Measurements from ENCODE around the gene RFC1. TPM values are rescaled to one million over a fixed set of nuclear protein-coding genes. Genes with fewer than 3 reads are reported as not detected.
"Not testable (repeated sequence)": the region's sequence is repeated elsewhere in the genome, so short reads cannot be mapped to it uniquely, and the experiment has no call there.

Gene RFC1
- total RNA-seq, 1 experiment from 2014 or later = 56.8 TPM

GRCh38 chr4:39406763-39407583 is 40.8 kb upstream of the RFC1 start, which contains the start of gene KLB:
KLB (plus strand) TSS chr4:39406930; CDS start chr4:39406950, 20 bp downstream.
- no peak within 1 kb of the TSS for H3K4me3 Mint-ChIP-seq
- H3K4me2 ChIP-seq (ENCODE audit: insufficient read depth, insufficient read length, low read length) = no peak within 1 kb of the TSS

GRCh38 chr4:39401640-39402039 is 35.5 kb upstream of the RFC1 start:
- H3K36me3 Mint-ChIP-seq (ENCODE audit: insufficient read depth in 1 of 3, low read depth in 3 of 3); H3K27ac ChIP-seq (ENCODE audit: insufficient read length, low read depth, low read length); H2BK5ac ChIP-seq (ENCODE audit: insufficient read length, low read length); H3K4me1 ChIP-seq (ENCODE audit: insufficient read depth, low read length); H3K14ac ChIP-seq (ENCODE audit: insufficient read depth, low read length); H4K91ac ChIP-seq (ENCODE audit: insufficient read length, low read depth, low read length); H3K56ac ChIP-seq (ENCODE audit: insufficient read length, low read depth, low read length); H3K9me3 ChIP-seq (ENCODE audit: control insufficient read depth, low read depth, low read length); H4K20me1 ChIP-seq (ENCODE audit: control insufficient read depth, insufficient read depth, insufficient read length); H3K9ac ChIP-seq (ENCODE audit: extremely low read depth, insufficient read length, low read length); H2BK20ac ChIP-seq (ENCODE audit: low read depth, low read length, poor library complexity, severe bottlenecking); H2AFZ ChIP-seq (ENCODE audit: low read length); H3T11ph ChIP-seq (ENCODE audit: low read length); H3K9me3 Mint-ChIP-seq; H3K27ac Mint-ChIP-seq; H3K4me3 Mint-ChIP-seq; H3K18ac ChIP-seq (ENCODE audit: insufficient read length, low read depth, low read length); H3K79me2 ChIP-seq (ENCODE audit: insufficient read depth, low read length); H3K23me2 ChIP-seq (ENCODE audit: insufficient read length, low read depth, low read length, poor library complexity, severe bottlenecking); H3K79me1 ChIP-seq (ENCODE audit: insufficient read depth, low read depth, low read length, poor library complexity, severe bottlenecking); H2BK120ac ChIP-seq (ENCODE audit: low read depth, low read length, poor library complexity, severe bottlenecking); H4K8ac ChIP-seq (replicated peaks; ENCODE audit: insufficient read length, low read depth, low read length); H2AK5ac ChIP-seq (ENCODE audit: insufficient read length, low read length); H4K5ac ChIP-seq (ENCODE audit: insufficient read length, low read depth, low read length); H3K27me3 ChIP-seq (ENCODE audit: insufficient read depth, low read length); H2BK12ac ChIP-seq (ENCODE audit: insufficient read length, low read depth, low read length); H3K4ac ChIP-seq (ENCODE audit: low read depth, low read length); H3K27me3 Mint-ChIP-seq (ENCODE audit: low read depth); H2BK15ac ChIP-seq (ENCODE audit: low read depth, low read length); H3K4me2 ChIP-seq (ENCODE audit: insufficient read depth, insufficient read length, low read length); H3K4me1 Mint-ChIP-seq; H3K23ac ChIP-seq (ENCODE audit: insufficient read length, low read depth, low read length); DNase-seq: not testable (repeated sequence)
- no CpG with 5 or more reads among the region's 6 CpGs for WGBS (ENCODE audit: extremely low coverage, insufficient read length, low lambda C conversion rate)

More at GRCh38 chr4:39406763-39407583, 40.8 kb upstream of the RFC1 start, which contains the start of gene KLB:
- Histone ChIP-seq H2BK15ac (ENCODE audit: low read depth, low read length) (no peak within 1 kb of the TSS), H3K4ac (ENCODE audit: low read depth, low read length) (no peak within 1 kb of the TSS), H4K20me1 (ENCODE audit: control insufficient read depth, insufficient read depth, insufficient read length) (no peaks in the 10 kb centered on the region), H2BK120ac (ENCODE audit: low read depth, low read length, poor library complexity, severe bottlenecking) (no peak within 1 kb of the TSS), H2AK5ac (ENCODE audit: insufficient read length, low read length) (no peak within 1 kb of the TSS), H3K18ac (ENCODE audit: insufficient read length, low read depth, low read length) (no peak within 1 kb of the TSS), H3K9me3 (ENCODE audit: control insufficient read depth, low read depth, low read length) (no peaks in the 10 kb centered on the region), H3K9ac (ENCODE audit: extremely low read depth, insufficient read length, low read length) (no peak within 1 kb of the TSS), H3K79me2 (ENCODE audit: insufficient read depth, low read length) (no peaks in the 10 kb centered on the region), H3K23ac (ENCODE audit: insufficient read length, low read depth, low read length) (no peak within 1 kb of the TSS), H2BK12ac (ENCODE audit: insufficient read length, low read depth, low read length) (no peak within 1 kb of the TSS), H3K27ac (ENCODE audit: insufficient read length, low read depth, low read length) (no peak within 1 kb of the TSS), H4K8ac (replicated peaks; ENCODE audit: insufficient read length, low read depth, low read length) (no peak within 1 kb of the TSS), H3K23me2 (ENCODE audit: insufficient read length, low read depth, low read length, poor library complexity, severe bottlenecking) (no peaks in the 10 kb centered on the region), H4K5ac (ENCODE audit: insufficient read length, low read depth, low read length) (no peak within 1 kb of the TSS), H3K56ac (ENCODE audit: insufficient read length, low read depth, low read length) (no peak within 1 kb of the TSS), H2BK20ac (ENCODE audit: low read depth, low read length, poor library complexity, severe bottlenecking) (no peak within 1 kb of the TSS), H3K14ac (ENCODE audit: insufficient read depth, low read length) (no peak within 1 kb of the TSS), H3K4me1 (ENCODE audit: insufficient read depth, low read length) (no peaks in the 10 kb centered on the region), H2AFZ (ENCODE audit: low read length) (no peak within 1 kb of the TSS), H4K91ac (ENCODE audit: insufficient read length, low read depth, low read length) (no peak within 1 kb of the TSS), H3K27me3 (ENCODE audit: insufficient read depth, low read length) (no peaks in the 10 kb centered on the region), H3K79me1 (ENCODE audit: insufficient read depth, low read depth, low read length, poor library complexity, severe bottlenecking) (no peaks in the 10 kb centered on the region), H3T11ph (ENCODE audit: low read length) (no peak within 1 kb of the TSS), H2BK5ac (ENCODE audit: insufficient read length, low read length) (no peak within 1 kb of the TSS)
- no peaks in the 10 kb centered on the region for H3K36me3 Mint-ChIP-seq (ENCODE audit: insufficient read depth in 1 of 3, low read depth in 3 of 3)
- TF ChIP-seq CTCF (conservative IDR thresholded peaks at IDR 0.05) = no peak
- H3K9me3 Mint-ChIP-seq = no peaks in the 10 kb centered on the region
- DNase-seq = no peak
- no CpG with 5 or more reads among the region's 12 CpGs for WGBS (ENCODE audit: extremely low coverage, insufficient read length, low lambda C conversion rate)
- H3K4me1 Mint-ChIP-seq = no peaks in the 10 kb centered on the region
- no peak within 1 kb of the TSS for H3K27ac Mint-ChIP-seq
- no peaks in the 10 kb centered on the region for H3K27me3 Mint-ChIP-seq (ENCODE audit: low read depth)
